ENCODE results near the gene TMEM163. TPM values are rescaled to one million over a fixed set of nuclear protein-coding genes. Genes with fewer than 3 reads are reported as not detected.

TMEM163 gene
- total and polyA plus RNA-seq, 2 of the 13 experiments (the other 11 are each of a cell fraction or from before 2014, with no cell fraction given): 0.05 TPM; not detected in 1

- H3K4me2 ChIP-seq (ENCODE audit: low read depth, low read length): no peak overlapping the region
- DNase-seq (ENCODE audit: low spot score): no peak
- intact Hi-C loops (cut with micrococcal nuclease; ENCODE audit: unreplicated experiment) (no loop called here), in situ Hi-C loops (cut with HindIII; ENCODE audit: extremely low pct_ligation_motif_present, low pct_unique_long_range_greater_than_20kb) (no loop called here)
- no peaks in the 10 kb centered on the region for H3K36me3 ChIP-seq (replicated peaks in 1 of 2; ENCODE audit: control insufficient read depth in 1 of 2, insufficient read depth in 2 of 2, low read length in 2 of 2)
- 31% methylated on average over 6 of the region's 6 CpGs for WGBS (ENCODE audit: low lambda C conversion rate)
- TF ChIP-seq PCBP1 (IDR thresholded peaks at IDR 0.05; ENCODE audit: borderline replicate concordance, low read depth, low read length) (no peak), CREB3 (CRISPR knock-in tag; IDR thresholded peaks at IDR 0.05) (no peak), GMEB1 (CRISPR knock-in tag; IDR thresholded peaks at IDR 0.05; ENCODE audit: borderline replicate concordance) (no peak), TEAD3 (CRISPR knock-in tag; optimal IDR thresholded peaks at IDR 0.05; ENCODE audit: borderline replicate concordance) (no peak), ZFAT (CRISPR knock-in tag; conservative IDR thresholded peaks at IDR 0.05) (no peak), AHR (CRISPR knock-in tag; IDR thresholded peaks at IDR 0.05) (no peak), ZNF383 (CRISPR knock-in tag; IDR thresholded peaks at IDR 0.05; ENCODE audit: borderline replicate concordance) (no peak), ZNF589 (CRISPR knock-in tag; conservative IDR thresholded peaks at IDR 0.05) (no peak), ZNF136 (CRISPR knock-in tag; IDR thresholded peaks at IDR 0.05; ENCODE audit: low read depth) (no peak), ZUFSP (CRISPR knock-in tag; IDR thresholded peaks at IDR 0.05; ENCODE audit: borderline replicate concordance) (no peak), GPN1 (CRISPR knock-in tag; IDR thresholded peaks at IDR 0.05; ENCODE audit: borderline replicate concordance) (no peak), POLR2A (IDR thresholded peaks at IDR 0.05; ENCODE audit: insufficient read depth in 1 of 2, low read depth in 2 of 2, low read length in 2 of 2) (no peak), JUNB (CRISPR knock-in tag; IDR thresholded peaks at IDR 0.05; ENCODE audit: borderline replicate concordance) (no peak), KLF11 (CRISPR knock-in tag; IDR thresholded peaks at IDR 0.05) (no peak), ZNF512 (CRISPR knock-in tag; IDR thresholded peaks at IDR 0.05) (no peak), MTF1 (CRISPR knock-in tag; IDR thresholded peaks at IDR 0.05) (no peak), RFX3 (CRISPR knock-in tag; IDR thresholded peaks at IDR 0.05) (no peak), TRIM24 (CRISPR knock-in tag; IDR thresholded peaks at IDR 0.05) (no peak)
- no peak overlapping the region for H3K9ac ChIP-seq (ENCODE audit: insufficient read depth, low read depth, low read length)
- peaks cover 0 to 5% of the 10 kb centered on the region in 2 experiments; a peak in 2 of 5 replicates for H3K27me3 ChIP-seq (ENCODE audit: control insufficient read depth in 1 of 2, insufficient read depth in 2 of 2, low read length in 2 of 2)
- no TSS peak for BruUV-seq (replicated peaks)
- no peak overlapping the region for H3K4me3 ChIP-seq (replicated peaks in 1 of 3; ENCODE audit: insufficient read depth in 1 of 3, low read depth in 2 of 3, low read length in 3 of 3)
- no peak overlapping the region for H3K27ac ChIP-seq (ENCODE audit: extremely low read length, insufficient read depth, low read length)
- H3K9me3 ChIP-seq (ENCODE audit: low read length): no peaks in the 10 kb centered on the region
- H2AFZ ChIP-seq (ENCODE audit: low read length): no peak overlapping the region
- no peak for ATAC-seq
- no peaks in the 10 kb centered on the region for H4K20me1 ChIP-seq (ENCODE audit: insufficient read depth, low read length)
- ChIA-PET POLR2A (no interaction called here), CTCF (ENCODE audit: low intra/inter-chr PET ratio, low total read pairs) (no interaction called here)
- no peak for FAIRE-seq
- H3K4me1 ChIP-seq (ENCODE audit: insufficient read depth, low read length): no peaks in the 10 kb centered on the region
- no peaks in the 10 kb centered on the region for H3K79me2 ChIP-seq (ENCODE audit: insufficient read depth, low read length)
Observed at GRCh38 chr2:134693359-134694330, 25.2 kb downstream of the TMEM163 start.

Data from HepG2 (cell line).